Subcutaneous adipose tissue (tissue), 4 donors: ENCODE data around the gene SYT17. TPM values are rescaled to one million over a fixed set of nuclear protein-coding genes. Genes with fewer than 3 reads are reported as not detected.

Experiments used
- total RNA-seq, 4 donors: library from RNA; depleted of rRNA; stranded (reverse); fragments of >200 nt; gene quantifications; one replicate each; pipeline ENCODE4 v1.1.0, GENCODE V29; 2016
- TF ChIP-seq, protein P1 (sequence below): fragments of 450-650 bp; IDR thresholded peaks from one replicate; pipeline ENCODE4 v1.5.1; 2016; ENCODE audit warnings: low read depth, mild to moderate bottlenecking, control low read depth, antibody characterized with exemption, moderate library complexity

Gene SYT17
- total RNA-seq, 4 donors from 2014 or later, result 1.3 to 9.2 (median 6.1) TPM

- TF ChIP-seq, protein P1, sequence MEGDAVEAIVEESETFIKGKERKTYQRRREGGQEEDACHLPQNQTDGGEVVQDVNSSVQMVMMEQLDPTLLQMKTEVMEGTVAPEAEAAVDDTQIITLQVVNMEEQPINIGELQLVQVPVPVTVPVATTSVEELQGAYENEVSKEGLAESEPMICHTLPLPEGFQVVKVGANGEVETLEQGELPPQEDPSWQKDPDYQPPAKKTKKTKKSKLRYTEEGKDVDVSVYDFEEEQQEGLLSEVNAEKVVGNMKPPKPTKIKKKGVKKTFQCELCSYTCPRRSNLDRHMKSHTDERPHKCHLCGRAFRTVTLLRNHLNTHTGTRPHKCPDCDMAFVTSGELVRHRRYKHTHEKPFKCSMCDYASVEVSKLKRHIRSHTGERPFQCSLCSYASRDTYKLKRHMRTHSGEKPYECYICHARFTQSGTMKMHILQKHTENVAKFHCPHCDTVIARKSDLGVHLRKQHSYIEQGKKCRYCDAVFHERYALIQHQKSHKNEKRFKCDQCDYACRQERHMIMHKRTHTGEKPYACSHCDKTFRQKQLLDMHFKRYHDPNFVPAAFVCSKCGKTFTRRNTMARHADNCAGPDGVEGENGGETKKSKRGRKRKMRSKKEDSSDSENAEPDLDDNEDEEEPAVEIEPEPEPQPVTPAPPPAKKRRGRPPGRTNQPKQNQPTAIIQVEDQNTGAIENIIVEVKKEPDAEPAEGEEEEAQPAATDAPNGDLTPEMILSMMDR, result no peak
These were observed 141.1 kb downstream of the SYT17 start for GRCh38 chr16:19309178-19309577.

DNA sequence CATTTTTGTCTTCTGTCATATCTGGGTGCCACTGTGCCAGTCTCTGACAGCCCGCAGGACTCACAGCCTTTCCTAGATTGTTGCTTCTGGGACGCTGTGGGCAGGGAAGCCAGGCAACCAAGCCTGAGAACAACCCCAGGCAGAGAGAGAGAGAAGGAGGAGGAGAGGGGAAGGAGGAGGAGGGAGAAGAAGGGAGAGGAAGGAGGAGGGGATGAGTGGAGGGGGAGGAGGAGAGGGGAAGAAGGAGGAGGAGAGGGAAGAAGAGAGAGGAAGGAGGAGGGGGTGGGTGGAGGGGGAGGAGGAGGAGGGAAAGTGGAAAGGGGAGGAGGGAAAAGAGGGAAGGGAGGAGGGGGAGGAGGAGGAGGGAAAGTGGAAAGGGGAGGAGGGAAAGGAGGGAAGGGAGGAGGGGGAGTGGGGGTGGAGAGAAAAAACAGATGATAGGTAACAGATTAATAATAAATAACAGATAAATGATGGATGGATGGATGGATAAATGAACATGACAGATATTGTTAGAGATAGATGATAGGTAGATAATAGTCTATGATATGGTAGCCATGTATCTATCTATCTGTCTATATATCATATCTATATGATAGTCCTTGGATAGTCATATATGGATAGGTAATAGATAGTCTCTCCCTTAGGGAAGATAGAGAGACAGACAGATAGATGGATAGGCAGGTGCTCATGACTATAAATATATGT is 146.8 kb downstream of the SYT17 start:
- TF ChIP-seq, protein P1, result no peak

GRCh38 chr16:19315889-19316433 is 147.9 kb downstream of the SYT17 start:
- TF ChIP-seq, protein P1, result no peak

DNA sequence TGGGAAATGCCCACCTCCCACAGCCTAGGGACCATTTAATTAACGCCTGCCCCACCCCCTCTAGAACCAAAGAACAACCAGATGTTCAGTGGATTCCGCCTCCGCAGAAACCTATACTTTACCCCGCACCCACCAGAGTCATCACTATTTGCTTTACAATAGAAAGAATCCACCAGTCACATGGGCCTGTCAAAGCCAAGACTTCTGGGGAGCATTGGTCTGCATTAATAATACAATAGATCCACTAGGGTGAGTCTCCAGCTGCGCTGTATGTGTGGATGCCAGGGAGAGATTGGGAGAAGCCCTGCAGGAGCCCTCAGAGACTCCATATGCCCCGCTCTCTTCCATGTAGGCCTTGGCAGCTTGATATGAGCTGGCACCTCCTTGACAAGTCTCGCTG is 148.8 kb downstream of the SYT17 start:
- TF ChIP-seq, protein P1, result no peak

Other genes starting within 250 kb of the SYT17 start
- gene SMG1, start 241.8 kb upstream of the SYT17 start, total RNA-seq, result 100 to 1,000 TPM; 109 to 128 (median 117) TPM
- gene TMC7, start 184.3 kb upstream of the SYT17 start, total RNA-seq, result 1 to 10 TPM in 3 of 4 donors, under 1 TPM in 1; 0.44 to 4.3 (median 2.0) TPM
- gene COQ7, start 100.6 kb upstream of the SYT17 start, total RNA-seq, result 10 to 100 TPM in 3 of 4 donors, 1 to 10 TPM in 1; 9.5 to 26.0 (median 13.2) TPM
- 10 to 100 TPM; 45.0 to 72.0 (median 56.7) TPM for gene ITPRIPL2, start 54.3 kb upstream of the SYT17 start, total RNA-seq
- gene CLEC19A, start 117.5 kb downstream of the SYT17 start, total RNA-seq, result not detected
- under 1 TPM in 3 of 4 donors, not detected in 1; 0.16 to 0.22 (median 0.17) TPM for gene TMC5, start 249.6 kb downstream of the SYT17 start, total RNA-seq